ENCODE results near the gene LDLRAD4.

Gene LDLRAD4

DNA sequence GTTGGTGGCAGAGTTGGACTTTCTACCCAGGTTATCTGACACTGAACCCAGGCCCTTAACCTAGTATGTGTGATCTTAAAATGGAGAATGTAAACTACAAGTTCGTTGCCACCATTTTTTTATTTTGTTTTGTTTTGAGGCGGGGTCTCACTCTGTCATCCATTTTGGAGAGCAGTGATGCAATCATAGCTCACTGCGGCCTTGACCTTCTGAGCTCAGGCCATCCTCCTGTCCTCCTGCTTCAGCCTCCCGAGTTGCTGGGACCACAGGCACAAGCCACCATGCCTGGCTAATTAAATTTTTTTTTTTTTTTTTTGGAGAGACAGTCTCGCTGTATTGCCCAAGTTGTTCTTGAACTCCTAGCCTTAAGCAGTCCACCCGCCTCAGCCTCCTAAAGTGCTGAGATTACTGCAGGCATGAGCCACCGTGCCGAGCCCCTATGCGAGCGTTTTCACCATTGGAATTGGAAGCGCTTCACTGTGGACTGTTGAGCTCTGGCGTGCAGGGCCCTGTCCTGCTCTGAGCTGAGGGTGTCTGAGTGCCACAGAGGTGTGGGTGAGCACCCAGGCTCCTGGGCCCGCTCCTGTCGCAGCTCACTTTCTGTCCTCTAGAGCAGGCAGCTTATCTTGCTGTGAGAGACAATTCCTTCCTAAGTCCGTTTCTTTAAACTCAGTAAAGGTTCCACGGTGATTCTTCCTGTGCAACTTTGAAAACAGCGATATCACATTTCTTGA lies 186.9 kb downstream of the LDLRAD4 start:
- no peak for DNase-seq (ENCODE audit: extremely low read depth, low read depth)
- TF ChIP-seq, protein P1, sequence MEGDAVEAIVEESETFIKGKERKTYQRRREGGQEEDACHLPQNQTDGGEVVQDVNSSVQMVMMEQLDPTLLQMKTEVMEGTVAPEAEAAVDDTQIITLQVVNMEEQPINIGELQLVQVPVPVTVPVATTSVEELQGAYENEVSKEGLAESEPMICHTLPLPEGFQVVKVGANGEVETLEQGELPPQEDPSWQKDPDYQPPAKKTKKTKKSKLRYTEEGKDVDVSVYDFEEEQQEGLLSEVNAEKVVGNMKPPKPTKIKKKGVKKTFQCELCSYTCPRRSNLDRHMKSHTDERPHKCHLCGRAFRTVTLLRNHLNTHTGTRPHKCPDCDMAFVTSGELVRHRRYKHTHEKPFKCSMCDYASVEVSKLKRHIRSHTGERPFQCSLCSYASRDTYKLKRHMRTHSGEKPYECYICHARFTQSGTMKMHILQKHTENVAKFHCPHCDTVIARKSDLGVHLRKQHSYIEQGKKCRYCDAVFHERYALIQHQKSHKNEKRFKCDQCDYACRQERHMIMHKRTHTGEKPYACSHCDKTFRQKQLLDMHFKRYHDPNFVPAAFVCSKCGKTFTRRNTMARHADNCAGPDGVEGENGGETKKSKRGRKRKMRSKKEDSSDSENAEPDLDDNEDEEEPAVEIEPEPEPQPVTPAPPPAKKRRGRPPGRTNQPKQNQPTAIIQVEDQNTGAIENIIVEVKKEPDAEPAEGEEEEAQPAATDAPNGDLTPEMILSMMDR (IDR thresholded peaks at IDR 0.05; ENCODE audit: low read depth, low read length): no peak

DNA sequence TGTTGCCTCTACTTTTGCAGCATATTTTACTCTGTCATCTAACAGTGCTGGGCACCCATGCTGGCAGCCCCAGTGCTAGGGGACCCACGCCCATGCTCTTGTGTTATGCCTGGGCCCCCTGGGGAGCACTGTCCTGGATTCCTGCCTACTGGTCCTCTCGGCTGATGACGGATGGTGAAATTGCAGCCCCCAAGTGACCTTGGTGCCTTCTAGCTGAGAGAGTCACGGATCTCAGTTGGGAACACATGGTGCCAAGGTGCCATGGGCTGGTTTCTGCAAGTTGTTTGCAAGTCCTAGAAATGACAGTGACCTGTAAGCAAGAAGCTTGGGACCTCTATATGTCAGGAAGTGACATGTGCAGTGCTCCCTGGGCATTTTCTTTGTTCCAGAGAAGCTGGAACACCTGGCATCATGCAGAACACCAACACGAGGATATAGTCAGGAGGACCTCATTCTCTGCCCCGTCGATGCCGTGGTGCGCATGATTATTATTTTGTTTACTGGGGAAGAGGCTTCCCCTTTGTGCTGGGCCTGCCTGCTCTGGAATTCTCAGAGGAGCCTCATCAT lies 187.6 kb downstream of the LDLRAD4 start:
- TF ChIP-seq, protein P1 (IDR thresholded peaks at IDR 0.05; ENCODE audit: low read depth, low read length): no peak
- DNase-seq (ENCODE audit: extremely low read depth, low read depth): no peak

DNA sequence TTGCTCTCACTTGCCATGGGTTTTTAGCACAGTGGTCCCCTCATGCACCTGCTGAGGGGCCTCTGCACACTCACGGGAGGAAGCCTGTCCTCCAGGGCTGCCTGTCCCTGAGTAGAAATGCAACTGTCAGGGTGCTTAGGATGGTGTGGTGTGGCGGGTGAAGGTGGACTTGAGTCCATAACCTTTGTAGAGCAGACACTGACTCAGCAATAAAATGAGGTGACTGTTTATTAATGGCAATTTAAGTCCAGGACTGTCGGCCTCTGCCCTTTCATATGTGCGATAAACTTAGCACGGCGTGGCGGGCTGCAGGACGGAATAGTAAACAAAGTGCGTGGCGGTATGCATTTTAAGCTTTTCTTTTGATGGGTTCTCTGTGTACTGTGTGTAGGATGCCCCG lies 188.2 kb downstream of the LDLRAD4 start:
- TF ChIP-seq, protein P1 (IDR thresholded peaks at IDR 0.05; ENCODE audit: low read depth, low read length): no peak
- no peak for DNase-seq (ENCODE audit: extremely low read depth, low read depth)

DNA sequence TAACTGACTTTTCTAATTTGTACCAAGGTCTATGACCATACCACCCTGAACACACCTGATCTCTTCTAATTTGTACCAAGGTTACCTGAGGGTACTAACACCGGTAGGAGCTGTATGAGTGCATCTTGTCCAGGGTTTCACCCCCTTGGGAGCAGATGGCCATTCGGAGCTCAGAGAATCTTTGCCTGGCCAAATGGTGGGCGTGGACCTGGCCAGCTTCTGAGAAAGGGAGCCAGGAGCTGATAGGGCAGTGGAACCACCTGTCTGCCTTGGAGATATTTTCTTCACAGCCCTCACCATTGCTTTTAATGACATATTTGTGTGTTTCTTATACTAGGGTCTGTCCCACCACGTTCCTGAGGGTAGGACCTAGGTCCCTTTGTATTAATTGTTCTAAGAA lies 188.9 kb downstream of the LDLRAD4 start:
- TF ChIP-seq, protein P1 (IDR thresholded peaks at IDR 0.05; ENCODE audit: low read depth, low read length): no peak
- DNase-seq (ENCODE audit: extremely low read depth, low read depth): no peak

DNA sequence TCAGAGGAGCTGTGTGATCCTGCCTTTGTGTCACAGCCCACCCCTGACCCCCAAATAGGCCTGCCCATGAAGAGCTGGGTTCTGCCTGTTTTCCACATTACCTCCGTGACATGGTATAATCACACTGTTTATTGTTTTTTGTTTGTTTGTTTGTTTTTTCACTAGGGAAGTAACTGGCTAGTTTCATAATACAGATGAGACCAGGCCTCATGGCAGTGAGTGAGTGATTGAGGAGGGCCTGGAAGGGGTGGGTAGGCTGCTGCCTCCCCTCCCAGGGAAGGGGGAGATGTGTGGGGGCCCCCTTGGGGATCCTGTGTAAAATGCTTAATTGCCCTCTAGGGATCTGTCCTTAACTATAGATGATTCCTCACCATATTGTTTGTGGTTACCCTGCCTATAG lies 190.5 kb downstream of the LDLRAD4 start:
- no peak for DNase-seq (ENCODE audit: extremely low read depth, low read depth)
- TF ChIP-seq, protein P1 (IDR thresholded peaks at IDR 0.05; ENCODE audit: low read depth, low read length): no peak

DNA sequence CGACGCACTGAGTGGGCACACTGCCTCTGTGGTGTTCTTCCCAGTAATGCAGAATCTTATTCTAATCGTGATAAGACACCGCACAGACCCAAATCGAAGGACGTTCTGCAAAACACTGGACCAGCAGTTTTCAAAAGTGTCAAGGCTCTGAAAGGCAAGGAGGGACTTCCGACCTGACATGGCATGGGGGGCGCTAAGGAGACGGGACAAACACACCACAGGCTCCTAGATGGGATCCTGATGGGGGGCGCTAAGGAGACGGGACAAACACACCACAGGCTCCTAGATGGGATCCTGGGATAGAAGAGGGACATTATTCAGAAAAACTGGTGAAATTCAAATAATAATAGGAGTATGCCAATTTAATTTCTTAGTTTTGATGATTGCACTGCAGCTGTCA lies 191.4 kb downstream of the LDLRAD4 start:
- TF ChIP-seq, protein P1 (IDR thresholded peaks at IDR 0.05; ENCODE audit: low read depth, low read length): no peak
- no peak for DNase-seq (ENCODE audit: extremely low read depth, low read depth)

DNA sequence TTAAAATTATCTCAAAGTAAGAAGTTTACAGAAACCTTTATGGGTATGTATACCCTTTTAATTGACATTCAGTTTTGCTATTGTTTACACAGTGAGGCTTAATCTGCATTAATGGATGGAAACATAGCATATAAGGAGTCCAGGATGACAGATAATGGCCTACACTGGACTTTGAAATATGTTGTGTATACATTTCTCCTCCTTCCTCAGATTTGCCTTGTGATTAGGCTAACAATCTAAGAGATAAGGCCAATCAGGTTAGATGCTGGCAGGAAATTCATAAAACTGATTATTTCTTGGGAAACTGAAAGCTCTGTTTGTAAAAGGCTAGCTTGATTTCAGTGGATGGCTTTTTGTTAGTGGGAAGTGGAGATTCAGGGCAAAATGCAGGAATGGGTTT lies 191.9 kb downstream of the LDLRAD4 start:
- TF ChIP-seq, protein P1 (IDR thresholded peaks at IDR 0.05; ENCODE audit: low read depth, low read length): no peak
- no peak for DNase-seq (ENCODE audit: extremely low read depth, low read depth)
